GM12878 (cell line): ENCODE results near the gene FAM228B. TPM values are rescaled to one million over a fixed set of nuclear protein-coding genes. Genes with fewer than 3 reads are reported as not detected.

Experiments
- ASH2L ChIP-seq: fragments of 300-600, 200-600 bp; sonication (generic); IDR thresholded peaks from 2 replicates; pipeline ENCODE4 v1.6.1; 2017; ENCODE audit warnings: low read depth, mild to moderate bottlenecking, borderline replicate concordance
- E2F8 ChIP-seq: fragments of 450-650 bp; IDR thresholded peaks from 2 replicates; pipeline ENCODE4 v1.6.1; 2018; ENCODE audit warnings: mild to moderate bottlenecking, low read depth, moderate library complexity; ENCODE audit not compliant: partially characterized antibody
- IKZF2 ChIP-seq, 2 experiments: fragments of 450-650 bp; IDR thresholded peaks; 2 replicates each; pipeline ENCODE4 v1.6.1; 2017; ENCODE audit warnings: mild to moderate bottlenecking in 2 of 2, moderate library complexity in 2 of 2
- IRF4 ChIP-seq: IDR thresholded peaks from 2 replicates; pipeline ENCODE4 v1.6.1; 2011; ENCODE audit warnings: low read depth, low read length
- LARP7 ChIP-seq: fragments of 450-650 bp; IDR thresholded peaks from 2 replicates; pipeline ENCODE4 v1.6.1; 2017; ENCODE audit warnings: mild to moderate bottlenecking
- MEF2A ChIP-seq: IDR thresholded peaks from 2 replicates; pipeline ENCODE4 v1.6.1; 2011; ENCODE audit warnings: low read depth, mild to moderate bottlenecking, low read length, moderate library complexity; ENCODE audit not compliant: insufficient read depth
- MEF2B ChIP-seq: fragments of 450-650 bp; IDR thresholded peaks from 2 replicates; pipeline ENCODE4 v1.6.1; 2018; ENCODE audit warnings: mild to moderate bottlenecking, moderate library complexity; ENCODE audit not compliant: partially characterized antibody, poor library complexity, severe bottlenecking
- MTA2 ChIP-seq: fragments of 450-650 bp; IDR thresholded peaks from 2 replicates; pipeline ENCODE4 v1.6.1; 2016; ENCODE audit warnings: low read depth, mild to moderate bottlenecking, moderate library complexity
- PAX5 ChIP-seq: IDR thresholded peaks from 2 replicates; pipeline ENCODE4 v1.6.1; 2011; ENCODE audit warnings: low read depth, low read length, borderline replicate concordance
- POLR2AphosphoS2 ChIP-seq: IDR thresholded peaks from 2 replicates; pipeline ENCODE4 v1.6.1; 2011; ENCODE audit warnings: low read depth, mild to moderate bottlenecking, low read length, improper control_type of control experiment, moderate library complexity
- RAD21 ChIP-seq: IDR thresholded peaks from 2 replicates; pipeline ENCODE4 v1.6.1; 2011; ENCODE audit warnings: mild to moderate bottlenecking, low read depth, low read length, moderate library complexity; ENCODE audit not compliant: insufficient read depth
- RB1 ChIP-seq: fragments of 450-650 bp; formaldehyde crosslinking; IDR thresholded peaks from 2 replicates; pipeline ENCODE4 v1.6.1; 2017; ENCODE audit warnings: mild to moderate bottlenecking, borderline replicate concordance
- RBBP5 ChIP-seq: fragments of 200-600 bp; sonication (generic); conservative IDR thresholded peaks from 2 replicates; pipeline ENCODE4 v1.6.1; 2016
- RCOR1 ChIP-seq: conservative IDR thresholded peaks from 2 replicates; pipeline ENCODE4 v1.6.1; 2012; ENCODE audit warnings: low read depth, low read length, improper control_type of control experiment
- SUZ12 ChIP-seq: fragments of 200-600 bp; sonication (generic); IDR thresholded peaks from one replicate; pipeline ENCODE4 v1.6.1; 2018; ENCODE audit warnings: antibody characterized with exemption, mild to moderate bottlenecking; ENCODE audit not compliant: unreplicated experiment
- TCF3 ChIP-seq: IDR thresholded peaks from 2 replicates; pipeline ENCODE4 v1.6.1; 2012; ENCODE audit warnings: low read depth, mild to moderate bottlenecking, low read length, borderline replicate concordance; ENCODE audit not compliant: insufficient read depth
- polyA plus RNA-seq, 11 experiments: library from polyadenylated mRNA; depleted of rRNA in 4 of 11; unstranded in 6 of 11; stranded (reverse) in 5 of 11; fragments of >200 nt; fragmentation: Nextera tagmentation in 4 of 11; fragmentation: Illumina TruSeq in 1 of 11; extraction: Ambion mirVana in 4 of 11; extraction: Trizol in 1 of 11; gene quantifications; 1 replicate in 1 of 11; 2 replicates in 10 of 11; pipeline versions ENCODE4 v1.2.1 to v1.2.3, GENCODE V29; 2011 to 2016; ENCODE audit warnings: inconsistent platforms in 2 of 11, missing spikeins in 2 of 11, low read depth in 1 of 11
- total RNA-seq, 4 experiments: library from RNA; depleted of rRNA in 3 of 4; stranded (reverse); fragments of >200 nt in 3 of 4; fragmentation: Illumina TruSeq in 1 of 4; extraction: Trizol in 1 of 4; gene quantifications; 2 replicates each; pipeline versions ENCODE4 v1.2.1 to v1.2.3, GENCODE V29; 2013 to 2021
- TF ChIP-seq, protein P1 (sequence below): fragments of 450-650 bp; IDR thresholded peaks from 2 replicates; pipeline ENCODE4 v1.6.1; 2017; ENCODE audit warnings: mild to moderate bottlenecking, moderate library complexity
- TF ChIP-seq, protein P2 (sequence below): fragments of 450-650 bp; IDR thresholded peaks from 2 replicates; pipeline ENCODE4 v1.6.1; 2014; ENCODE audit warnings: mild to moderate bottlenecking
- TF ChIP-seq, protein P3 (sequence below): IDR thresholded peaks from 2 replicates; pipeline ENCODE4 v1.6.1; 2012; ENCODE audit warnings: low read depth, low read length, improper control_type of control experiment
- TF ChIP-seq, protein P4 (sequence below): IDR thresholded peaks from 2 replicates; pipeline ENCODE4 v1.6.1; 2011; ENCODE audit warnings: borderline replicate concordance, low read depth, mild to moderate bottlenecking, moderate library complexity, mixed read lengths, low read length; ENCODE audit not compliant: insufficient read depth; ENCODE audit errors: extremely low read length

FAM228B gene
- total and polyA plus RNA-seq, 10 of the 15 experiments (the other 5 are each of a cell fraction or from before 2014, with no cell fraction given), result 3.9 to 11.0 (median 7.5) TPM

DNA sequence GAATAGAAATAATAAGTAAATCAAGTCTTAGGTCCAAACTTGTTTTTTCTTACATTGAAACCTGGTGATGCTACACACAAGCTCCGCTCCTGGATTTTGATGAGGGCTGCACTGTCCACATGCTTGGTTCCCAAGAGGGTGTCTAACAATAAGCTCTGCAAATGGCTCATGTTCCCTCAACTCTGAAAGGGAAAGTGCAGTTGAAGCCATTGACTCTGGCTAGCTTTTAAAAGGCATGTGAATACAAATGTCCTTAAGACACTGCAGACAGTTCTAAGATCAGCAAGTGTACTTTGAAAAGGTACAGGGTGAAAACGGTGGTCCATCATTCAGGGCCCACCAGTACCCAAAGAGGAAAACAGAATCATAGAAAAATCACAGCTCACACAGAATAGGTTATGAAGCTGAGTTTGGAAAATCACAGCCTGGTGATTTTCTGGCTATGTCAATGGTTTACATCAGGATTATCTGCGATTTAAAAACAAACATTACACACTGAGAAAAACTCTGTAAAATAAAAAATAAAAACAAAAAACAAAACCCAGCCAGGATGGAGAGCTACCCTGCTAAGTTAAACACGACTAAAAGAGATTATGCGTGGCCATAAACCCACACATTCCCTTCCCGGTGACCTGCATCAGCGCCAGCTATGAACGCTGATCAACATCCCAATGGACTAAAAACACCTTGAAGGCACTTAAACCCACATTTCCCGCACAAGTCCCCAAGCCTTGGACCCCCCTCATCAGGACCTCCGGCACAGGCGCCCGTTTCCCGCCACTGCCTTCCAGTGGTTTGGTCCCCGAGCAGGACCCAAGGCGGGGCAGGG is 689 bp upstream of the FAM228B start (continued):
- TF ChIP-seq, protein P1, sequence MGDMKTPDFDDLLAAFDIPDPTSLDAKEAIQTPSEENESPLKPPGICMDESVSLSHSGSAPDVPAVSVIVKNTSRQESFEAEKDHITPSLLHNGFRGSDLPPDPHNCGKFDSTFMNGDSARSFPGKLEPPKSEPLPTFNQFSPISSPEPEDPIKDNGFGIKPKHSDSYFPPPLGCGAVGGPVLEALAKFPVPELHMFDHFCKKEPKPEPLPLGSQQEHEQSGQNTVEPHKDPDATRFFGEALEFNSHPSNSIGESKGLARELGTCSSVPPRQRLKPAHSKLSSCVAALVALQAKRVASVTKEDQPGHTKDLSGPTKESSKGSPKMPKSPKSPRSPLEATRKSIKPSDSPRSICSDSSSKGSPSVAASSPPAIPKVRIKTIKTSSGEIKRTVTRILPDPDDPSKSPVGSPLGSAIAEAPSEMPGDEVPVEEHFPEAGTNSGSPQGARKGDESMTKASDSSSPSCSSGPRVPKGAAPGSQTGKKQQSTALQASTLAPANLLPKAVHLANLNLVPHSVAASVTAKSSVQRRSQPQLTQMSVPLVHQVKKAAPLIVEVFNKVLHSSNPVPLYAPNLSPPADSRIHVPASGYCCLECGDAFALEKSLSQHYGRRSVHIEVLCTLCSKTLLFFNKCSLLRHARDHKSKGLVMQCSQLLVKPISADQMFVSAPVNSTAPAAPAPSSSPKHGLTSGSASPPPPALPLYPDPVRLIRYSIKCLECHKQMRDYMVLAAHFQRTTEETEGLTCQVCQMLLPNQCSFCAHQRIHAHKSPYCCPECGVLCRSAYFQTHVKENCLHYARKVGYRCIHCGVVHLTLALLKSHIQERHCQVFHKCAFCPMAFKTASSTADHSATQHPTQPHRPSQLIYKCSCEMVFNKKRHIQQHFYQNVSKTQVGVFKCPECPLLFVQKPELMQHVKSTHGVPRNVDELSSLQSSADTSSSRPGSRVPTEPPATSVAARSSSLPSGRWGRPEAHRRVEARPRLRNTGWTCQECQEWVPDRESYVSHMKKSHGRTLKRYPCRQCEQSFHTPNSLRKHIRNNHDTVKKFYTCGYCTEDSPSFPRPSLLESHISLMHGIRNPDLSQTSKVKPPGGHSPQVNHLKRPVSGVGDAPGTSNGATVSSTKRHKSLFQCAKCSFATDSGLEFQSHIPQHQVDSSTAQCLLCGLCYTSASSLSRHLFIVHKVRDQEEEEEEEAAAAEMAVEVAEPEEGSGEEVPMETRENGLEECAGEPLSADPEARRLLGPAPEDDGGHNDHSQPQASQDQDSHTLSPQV, result no peak
- TF ChIP-seq PAX5 (no peak), MTA2 (no peak), LARP7 (no peak), MEF2B (no peak), RAD21 (no peak), MEF2A (no peak), RB1 (no peak; the same call in 1 of the 2 replicates), IKZF2 (IDR thresholded peaks at IDR 0.05) (0 out of 4 replicates have a peak, but pooled peaks have one; percentile 18 to 42), POLR2AphosphoS2 (no peak), TCF3 (no peak), IRF4 (no peak), RBBP5 (no peak), ASH2L (no peak), RCOR1 (no peak), E2F8 (peak; percentile 68), SUZ12 (no peak)
- TF ChIP-seq, protein P2, sequence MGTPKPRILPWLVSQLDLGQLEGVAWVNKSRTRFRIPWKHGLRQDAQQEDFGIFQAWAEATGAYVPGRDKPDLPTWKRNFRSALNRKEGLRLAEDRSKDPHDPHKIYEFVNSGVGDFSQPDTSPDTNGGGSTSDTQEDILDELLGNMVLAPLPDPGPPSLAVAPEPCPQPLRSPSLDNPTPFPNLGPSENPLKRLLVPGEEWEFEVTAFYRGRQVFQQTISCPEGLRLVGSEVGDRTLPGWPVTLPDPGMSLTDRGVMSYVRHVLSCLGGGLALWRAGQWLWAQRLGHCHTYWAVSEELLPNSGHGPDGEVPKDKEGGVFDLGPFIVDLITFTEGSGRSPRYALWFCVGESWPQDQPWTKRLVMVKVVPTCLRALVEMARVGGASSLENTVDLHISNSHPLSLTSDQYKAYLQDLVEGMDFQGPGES, result no peak
- TF ChIP-seq, protein P3, sequence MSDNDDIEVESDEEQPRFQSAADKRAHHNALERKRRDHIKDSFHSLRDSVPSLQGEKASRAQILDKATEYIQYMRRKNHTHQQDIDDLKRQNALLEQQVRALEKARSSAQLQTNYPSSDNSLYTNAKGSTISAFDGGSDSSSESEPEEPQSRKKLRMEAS, result no peak; the same call in 1 of the 2 replicates
- TF ChIP-seq, protein P4, sequence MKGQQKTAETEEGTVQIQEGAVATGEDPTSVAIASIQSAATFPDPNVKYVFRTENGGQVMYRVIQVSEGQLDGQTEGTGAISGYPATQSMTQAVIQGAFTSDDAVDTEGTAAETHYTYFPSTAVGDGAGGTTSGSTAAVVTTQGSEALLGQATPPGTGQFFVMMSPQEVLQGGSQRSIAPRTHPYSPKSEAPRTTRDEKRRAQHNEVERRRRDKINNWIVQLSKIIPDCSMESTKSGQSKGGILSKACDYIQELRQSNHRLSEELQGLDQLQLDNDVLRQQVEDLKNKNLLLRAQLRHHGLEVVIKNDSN, result no peak
